GM18907 (cell line): ENCODE data around the gene PKM.
"Not testable (repeated sequence)": the region's sequence is repeated elsewhere in the genome, so short reads cannot be mapped to it uniquely, and the experiment has no call there.

ENCODE experiments used
- ATAC-seq: cut with Tn5 transposase; IDR thresholded peaks from one replicate; pipeline ENCODE4 v1.9.1; 2021; ENCODE audit warnings: mild to moderate bottlenecking, moderate library complexity; ENCODE audit not compliant: unreplicated experiment

PKM gene

GRCh38 chr15:72179950-72180581, 50.9 kb downstream of the PKM start:
- ATAC-seq, result no peak

GRCh38 chr15:72178976-72179585, 51.9 kb downstream of the PKM start:
- no peak for ATAC-seq

DNA sequence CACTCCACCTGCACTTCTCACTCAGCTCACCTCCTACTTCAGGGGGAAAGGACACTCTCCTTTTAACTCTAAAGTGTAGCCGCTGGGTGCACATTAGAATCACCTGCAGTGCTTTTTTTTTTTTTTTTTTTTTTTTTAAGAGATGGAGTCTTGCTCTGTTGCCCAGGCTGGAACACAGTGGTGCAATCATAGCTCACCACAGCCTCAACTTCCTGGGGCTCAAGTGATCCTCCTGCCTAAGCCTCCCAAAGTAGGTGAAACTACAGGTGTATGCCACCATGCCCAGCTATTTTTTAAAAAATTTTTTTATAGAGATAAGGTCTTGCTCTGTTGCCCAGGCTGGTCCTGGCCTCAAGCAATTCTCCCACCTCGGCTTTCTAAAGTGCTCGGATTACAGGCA, 54.2 kb downstream of the PKM start:
- ATAC-seq, result no peak

DNA sequence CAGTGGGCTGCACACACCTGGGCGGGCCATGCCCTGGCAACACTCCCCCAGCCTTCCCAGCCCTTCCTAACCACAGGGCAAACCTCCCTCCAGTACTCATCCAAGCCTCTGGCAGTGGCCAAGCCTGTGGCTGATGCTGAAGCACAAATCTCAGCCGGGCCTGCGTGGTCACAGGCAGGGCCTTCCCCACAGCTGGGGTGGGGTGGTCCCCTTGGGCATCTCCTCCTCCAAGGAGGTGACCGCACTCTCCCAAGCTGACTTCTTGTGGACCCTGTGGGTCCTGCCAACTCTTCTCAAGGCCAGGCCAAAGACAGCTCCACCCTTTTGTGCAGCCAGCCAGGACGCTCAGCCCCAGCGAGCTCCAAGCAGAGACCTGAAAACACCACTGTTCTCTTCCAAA, 54.8 kb downstream of the PKM start:
- ATAC-seq, result no peak

DNA sequence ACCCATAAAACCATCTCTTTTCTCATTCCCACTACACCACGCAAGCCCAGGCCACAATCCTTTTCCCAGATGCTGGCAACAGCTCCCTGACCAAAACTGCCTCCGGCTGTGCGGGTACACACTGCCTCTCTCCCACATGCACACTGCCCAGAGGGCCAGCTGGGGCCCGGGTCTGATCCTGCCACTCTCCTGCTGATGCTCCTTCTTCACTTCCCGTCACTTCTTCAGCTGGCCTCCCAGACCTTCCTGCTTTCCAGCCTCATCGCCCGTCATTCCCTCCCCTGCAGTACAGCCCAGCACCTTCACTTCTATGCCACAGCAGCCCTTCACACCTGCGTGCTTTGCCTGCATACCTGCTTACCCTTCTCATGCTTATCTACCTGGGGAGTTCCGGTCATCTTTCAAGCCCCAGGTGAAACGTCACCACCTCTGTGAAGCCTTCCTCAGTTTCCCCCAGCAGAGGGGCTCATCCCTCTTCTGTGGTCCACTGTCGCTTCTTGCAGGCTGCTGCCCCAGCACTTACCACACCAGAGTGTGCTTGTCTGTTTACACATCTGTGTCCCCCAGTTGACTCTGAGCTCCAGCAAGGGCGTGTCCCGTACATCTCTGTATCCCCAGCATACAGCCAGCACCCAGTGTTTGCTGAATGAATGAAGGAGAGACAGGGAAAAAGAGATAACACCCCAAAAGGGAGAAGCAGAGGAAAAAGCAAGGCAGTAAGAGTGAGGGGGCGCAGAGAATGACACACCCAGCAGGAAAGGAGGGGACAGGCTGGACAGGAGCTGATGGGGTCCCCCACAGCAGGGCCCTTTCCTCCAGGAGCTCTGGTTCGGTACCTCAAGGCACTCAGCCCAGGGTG, 55.6 kb downstream of the PKM start:
- no peak for ATAC-seq

- ATAC-seq, result no peak
These were observed 56.3 kb downstream of the PKM start for GRCh38 chr15:72174551-72175165.

DNA sequence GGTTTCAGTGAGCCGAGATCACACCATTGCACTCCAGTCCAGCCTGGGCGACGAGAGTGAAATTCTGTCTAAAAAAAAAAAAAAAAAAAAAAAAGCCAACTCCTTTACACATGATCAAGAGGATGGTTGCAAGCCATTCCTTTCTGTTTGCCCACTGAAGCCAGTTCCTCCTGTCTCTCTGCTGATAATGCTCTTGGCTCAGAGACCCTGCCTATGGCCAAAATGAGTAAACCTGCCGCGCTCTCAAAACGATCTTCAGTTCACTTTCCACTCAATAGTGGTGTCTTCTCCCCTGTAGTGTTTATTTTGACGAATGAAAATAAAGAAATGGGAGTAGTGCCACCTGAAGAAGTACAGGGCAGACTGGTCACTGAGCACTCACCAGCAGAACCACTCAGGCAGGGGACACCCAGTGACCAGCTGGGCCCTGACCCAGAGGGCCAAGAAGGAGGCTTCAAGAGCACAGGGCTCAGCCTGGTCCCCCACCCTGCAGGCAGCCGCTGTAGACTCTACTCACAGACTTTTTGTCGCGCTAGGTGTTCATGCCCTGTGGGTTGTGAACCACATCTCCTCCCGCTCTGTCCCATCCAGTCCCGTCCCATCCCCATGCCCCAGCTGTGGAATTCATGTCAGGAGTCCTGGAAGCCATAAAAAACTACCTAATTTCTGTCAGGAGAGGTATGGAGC, 57.0 kb downstream of the PKM start:
- ATAC-seq, result no peak

DNA sequence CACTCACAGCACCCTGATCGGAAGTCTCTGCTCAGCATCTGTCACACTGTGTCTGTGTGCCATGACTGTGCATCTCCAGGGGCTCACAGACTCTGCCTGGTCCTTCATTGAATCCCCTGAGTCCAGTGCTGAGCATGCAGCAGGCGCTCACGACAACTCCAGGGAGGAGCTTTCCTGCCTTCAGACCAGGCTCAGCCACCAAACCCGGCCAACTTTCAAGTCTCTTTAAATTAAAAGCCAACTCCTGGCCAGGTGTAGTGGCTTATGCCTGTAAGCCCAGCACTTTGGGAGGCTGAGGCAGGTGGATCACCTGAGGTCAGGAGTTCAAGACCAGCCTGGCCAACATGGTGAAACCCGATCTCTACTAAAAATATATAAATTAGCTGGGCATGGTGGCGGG, 57.6 kb downstream of the PKM start:
- ATAC-seq, result no peak

DNA sequence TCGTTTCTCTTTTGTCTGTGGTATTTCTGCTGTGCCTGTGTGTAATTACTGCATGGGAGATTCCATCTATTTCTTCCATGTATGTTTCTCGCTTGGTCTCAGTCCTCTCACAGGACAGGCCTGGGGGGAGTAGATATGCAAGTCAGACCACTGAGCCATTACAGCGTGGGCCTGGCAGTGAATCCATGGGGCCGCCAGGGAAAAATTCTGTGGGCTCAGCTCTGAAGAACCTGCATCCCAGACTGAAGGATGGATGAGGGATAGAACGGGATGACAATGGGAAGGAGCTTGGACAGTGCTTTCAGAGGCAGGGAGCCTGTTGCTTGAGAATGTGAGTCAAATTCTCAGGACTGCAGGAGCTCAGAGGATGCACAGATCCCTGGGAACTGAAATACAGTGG, 58.2 kb downstream of the PKM start:
- ATAC-seq, result no peak

- not testable (repeated sequence) for ATAC-seq
These were observed 59.0 kb downstream of the PKM start for GRCh38 chr15:72171978-72172377.

GRCh38 chr15:72170691-72171090, 60.3 kb downstream of the PKM start:
- no peak for ATAC-seq

DNA sequence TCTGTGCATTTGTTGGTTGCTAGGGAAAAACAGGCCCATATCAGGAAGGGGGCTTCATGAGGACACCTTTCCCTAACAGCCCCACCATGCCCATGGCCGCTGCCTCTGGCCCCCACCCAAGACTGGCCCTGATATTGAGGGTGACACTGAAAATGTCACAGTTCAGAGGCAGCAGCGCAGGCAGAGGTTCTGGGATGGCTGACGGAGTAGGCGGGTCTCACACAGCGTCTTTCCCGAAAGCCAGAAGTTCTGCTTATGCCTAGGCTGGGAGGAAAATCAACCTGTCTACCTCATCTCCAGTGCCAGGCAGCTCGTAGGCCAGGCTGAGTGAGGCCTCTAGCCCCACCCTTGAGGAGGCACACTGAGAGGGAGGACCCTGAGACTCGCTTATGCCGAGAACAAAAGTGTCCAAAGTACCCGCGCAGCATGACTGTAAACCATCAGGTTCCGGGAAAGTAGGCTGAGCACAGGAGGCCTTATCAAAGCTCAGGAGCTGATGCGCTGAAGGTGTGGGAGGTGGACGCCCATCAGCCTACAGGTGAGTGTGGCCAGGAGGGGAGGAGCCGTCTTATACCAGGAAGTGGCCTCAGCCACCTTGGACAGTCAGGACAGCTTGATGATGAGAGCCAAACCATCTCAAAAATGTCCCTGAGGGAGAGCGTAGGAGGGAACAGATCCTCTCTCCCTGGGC, 60.9 kb downstream of the PKM start:
- ATAC-seq, result no peak

DNA sequence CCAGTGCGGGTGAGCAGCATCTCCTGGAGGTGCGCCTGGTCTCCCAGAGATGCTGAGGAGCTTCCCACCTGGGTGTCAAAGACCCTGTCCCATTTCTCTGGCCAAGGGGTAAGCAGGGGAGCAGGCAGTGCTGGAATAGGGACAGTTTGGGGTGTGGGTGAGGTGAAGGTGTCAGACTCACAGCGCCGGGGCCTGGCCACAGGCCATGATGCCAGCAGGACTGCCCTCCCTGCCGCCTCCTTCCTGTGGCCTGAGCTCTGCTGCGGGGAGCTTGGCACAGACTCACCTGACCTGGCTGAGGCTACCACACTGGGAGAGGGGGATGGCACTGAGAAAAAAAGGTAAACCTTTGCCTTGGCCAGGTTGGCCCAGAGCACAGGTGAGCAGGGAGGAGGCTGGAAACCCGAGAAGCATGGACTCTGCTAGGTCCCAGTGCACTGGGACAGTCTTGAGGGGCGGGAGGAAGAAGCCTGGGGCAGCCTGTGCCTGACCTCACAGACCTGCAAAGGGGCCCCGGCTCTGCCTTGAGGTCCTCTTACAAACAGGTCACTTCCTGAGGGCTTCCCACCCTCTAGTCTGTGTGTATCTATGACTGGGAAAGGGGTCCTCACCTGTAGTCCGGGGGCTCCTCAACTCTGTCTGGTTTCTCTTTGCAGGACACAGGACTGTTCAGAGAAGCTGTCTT, 61.6 kb downstream of the PKM start:
- ATAC-seq, result no peak

DNA sequence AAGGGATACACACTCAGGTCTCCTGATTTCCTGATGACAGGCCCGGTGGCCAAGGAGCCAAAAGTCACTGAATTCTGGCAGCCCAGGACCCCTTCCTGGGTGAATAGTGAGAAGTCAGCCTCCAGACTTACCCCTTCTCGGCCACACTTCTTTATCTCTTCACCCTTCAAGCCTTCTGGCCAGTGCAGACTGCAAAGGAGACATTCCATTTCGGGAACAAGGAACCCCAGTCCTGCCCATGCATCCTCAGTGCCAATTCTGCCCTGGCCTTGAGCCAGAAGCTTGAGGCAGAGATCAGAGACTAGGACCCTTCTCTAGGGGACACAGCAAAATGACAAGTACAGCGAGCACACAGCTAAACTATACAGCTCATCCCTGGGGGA, 62.2 kb downstream of the PKM start:
- no peak for ATAC-seq

DNA sequence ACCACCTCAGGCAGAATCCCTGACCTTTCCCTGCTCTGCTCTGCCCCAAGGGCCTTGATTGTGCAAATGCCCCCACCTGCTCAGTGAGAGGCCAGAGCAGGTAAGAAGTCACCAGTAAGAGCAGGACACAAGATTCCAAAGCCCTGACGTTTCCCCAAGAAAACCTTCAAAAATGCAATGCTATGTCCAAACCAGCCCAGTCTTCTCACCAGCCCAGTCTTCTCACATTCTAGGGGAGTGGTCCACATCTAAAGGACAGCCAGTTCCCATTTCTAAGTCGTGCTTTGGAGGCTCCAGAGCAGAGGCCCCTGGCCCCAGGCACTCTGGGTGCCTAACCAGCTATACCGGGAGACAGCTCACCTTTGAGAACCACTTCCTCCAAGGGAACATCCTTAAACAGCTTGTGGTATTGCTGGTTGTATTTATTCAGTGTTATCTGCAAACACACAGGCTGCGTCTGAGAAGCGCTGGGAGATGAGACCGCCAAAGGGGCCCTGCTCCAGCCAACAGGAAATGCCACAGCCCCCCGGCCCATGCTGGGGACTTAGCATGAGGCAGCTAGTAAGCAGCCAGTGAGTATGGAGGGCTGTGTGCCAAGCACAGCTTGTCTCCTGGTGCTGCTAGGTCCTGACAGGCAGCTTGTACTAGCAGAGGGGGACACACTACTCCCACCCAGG, 62.7 kb downstream of the PKM start:
- no peak for ATAC-seq

- no peak for ATAC-seq
These were observed 63.5 kb downstream of the PKM start for GRCh38 chr15:72167445-72167844.

- no peak for ATAC-seq
These were observed 64.1 kb downstream of the PKM start for GRCh38 chr15:72166716-72167417.

GRCh38 chr15:72163719-72164118, 67.3 kb downstream of the PKM start:
- no peak for ATAC-seq

- ATAC-seq, result no peak
These were observed 68.4 kb downstream of the PKM start for GRCh38 chr15:72162569-72162968.
